Transverse colon (tissue), 4 donors: ENCODE results near the gene TAS1R3. TPM values are rescaled to one million over a fixed set of nuclear protein-coding genes. Genes with fewer than 3 reads are reported as not detected.

Source experiments
- DNase-seq: peaks from one replicate; pipeline ENCODE4 v3.0.0-alpha.2; 2019
- H3K27ac ChIP-seq, 4 donors: fragments of 200-600 bp; sonication (generic); 2 replicates each; pipeline ENCODE4 v1.5.1; 2016 to 2018; ENCODE audit warnings: inconsistent platforms in 4 of 4
- H3K27me3 ChIP-seq: fragments of 200-600 bp; sonication (generic); 2 replicates; pipeline ENCODE4 v1.5.1; 2017; ENCODE audit warnings: inconsistent platforms
- H3K36me3 ChIP-seq, 4 donors: fragments of 200-600 bp; sonication (generic); 2 replicates each; pipeline ENCODE4 v1.5.1; 2017 to 2019; ENCODE audit warnings: inconsistent platforms in 4 of 4
- H3K4me1 ChIP-seq, 4 donors: fragments of 200-600 bp; sonication (generic); 2 replicates each; pipeline ENCODE4 v1.5.1; 2017 to 2020; ENCODE audit warnings: inconsistent platforms in 4 of 4
- H3K4me3 ChIP-seq, 4 donors: fragments of 200-600 bp; sonication (generic); 1 replicate in 1 of 4; 2 replicates in 3 of 4; pipeline versions ENCODE4 v1.5.1 to v1.6.1; 2017 to 2019; ENCODE audit warnings: inconsistent platforms in 4 of 4
- H3K9me3 ChIP-seq, 2 donors: fragments of 200-600 bp; sonication (generic); 2 replicates each; pipeline ENCODE4 v1.5.1; 2017 to 2019; ENCODE audit warnings: inconsistent platforms in 2 of 2
- EP300 ChIP-seq: sonication (generic); formaldehyde crosslinking; IDR thresholded peaks from one replicate; pipeline ENCODE4 v1.6.1; 2017; ENCODE audit warnings: antibody characterized with exemption, low read depth
- POLR2A ChIP-seq: fragments of 450-650 bp; IDR thresholded peaks from one replicate; pipeline ENCODE4 v1.6.1; 2016; ENCODE audit warnings: antibody characterized with exemption, mild to moderate bottlenecking, moderate library complexity
- POLR2AphosphoS5 ChIP-seq, 3 donors: sonication (generic); formaldehyde crosslinking; IDR thresholded peaks; one replicate each; pipeline ENCODE4 v1.6.1; 2016; ENCODE audit warnings: antibody characterized with exemption in 3 of 3
- WGBS, 2 donors: methylation state at CpG; one replicate each; pipeline ENCODE4 v1.1.5; 2018; ENCODE audit warnings: low coverage in 1 of 2; 5-methylcytosine and 5-hydroxymethylcytosine counted together
- in situ Hi-C, 4 donors: fragments of 200-750 bp; cut with MboI; loops; one replicate each; pipeline versions ENCODE4 v1.15.0 to v1.15.1; 2017; ENCODE audit warnings: low sequenced_read_pairs in 3 of 4, low pct_ligation_motif_present in 1 of 4, low pct_unique_long_range_greater_than_20kb in 1 of 4
- intact Hi-C: fragments of 100-400 bp; cut with DNase I; formaldehyde crosslinking; loops from one replicate; pipeline ENCODE4 v1.15.1; 2023; ENCODE audit warnings: low total_unique reads
- total RNA-seq, 4 donors: library from RNA; depleted of rRNA; stranded (reverse); fragments of >200 nt; gene quantifications; one replicate each; pipeline ENCODE4 v1.1.0, GENCODE V29; 2016
- TF ChIP-seq, protein P1 (sequence below), 5 experiments: fragments of 200-600 bp in 3 of 5; fragments of 450-650 bp in 2 of 5; sonication (generic) in 3 of 5; IDR thresholded peaks; 1 replicate in 2 of 5; 2 replicates in 3 of 5; pipeline ENCODE4 v1.5.1; 2016 to 2017; ENCODE audit warnings: antibody characterized with exemption in 5 of 5, inconsistent platforms in 3 of 5, mild to moderate bottlenecking in 2 of 5, moderate library complexity in 1 of 5

The TAS1R3 gene
- total RNA-seq, 4 donors from 2014 or later: 0.40 to 2.0 (median 1.9) TPM; not detected in 1

DNA sequence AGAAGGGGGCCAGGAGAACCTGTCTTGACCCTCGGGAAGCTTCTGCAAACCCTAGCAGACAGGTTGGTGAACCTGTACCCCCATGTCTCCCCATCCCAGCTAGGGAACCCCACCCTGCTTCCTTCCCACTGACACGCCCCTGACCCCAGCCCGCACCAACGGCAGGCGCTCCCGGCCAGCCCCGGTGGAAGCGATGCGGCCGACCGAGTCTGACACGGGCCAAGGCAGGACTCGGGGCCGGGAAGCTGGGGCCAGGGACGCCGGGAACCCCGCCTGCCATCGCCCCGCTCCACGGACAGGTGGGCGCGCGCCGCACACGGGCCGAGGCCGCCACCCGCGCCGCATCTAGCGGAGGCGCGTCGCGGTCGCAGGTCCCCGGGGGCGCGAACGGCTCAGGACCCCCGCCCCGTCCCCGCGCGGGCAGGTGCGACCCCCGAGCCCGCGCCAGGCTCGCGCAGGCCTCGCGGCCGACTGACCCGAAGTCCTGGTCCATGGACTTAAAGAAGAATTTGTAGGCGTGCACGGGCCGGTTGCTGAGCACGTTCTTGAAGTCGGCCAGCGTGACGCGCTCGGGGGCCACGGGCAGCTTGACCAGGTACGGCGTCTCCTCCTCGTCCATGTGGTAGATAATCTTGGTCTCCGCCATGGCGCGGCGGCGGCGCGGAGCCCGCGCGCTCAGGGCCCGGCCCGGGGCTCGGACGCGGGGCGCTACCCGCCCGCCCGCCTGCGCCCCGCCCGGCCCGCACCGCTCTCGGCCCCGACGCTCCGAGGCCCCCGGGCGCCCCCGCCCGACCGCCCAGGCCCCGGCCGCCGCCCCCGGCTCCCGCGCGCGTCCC lies 17.6 kb downstream of the TAS1R3 start:
- H3K4me1 ChIP-seq: peaks cover 38 to 55% (median 44%) of the 10 kb centered on the region in 4 donors
- TF ChIP-seq POLR2AphosphoS5 (IDR thresholded peaks at IDR 0.05): no peak
- no peak for TF ChIP-seq POLR2A
- TF ChIP-seq, protein P1, sequence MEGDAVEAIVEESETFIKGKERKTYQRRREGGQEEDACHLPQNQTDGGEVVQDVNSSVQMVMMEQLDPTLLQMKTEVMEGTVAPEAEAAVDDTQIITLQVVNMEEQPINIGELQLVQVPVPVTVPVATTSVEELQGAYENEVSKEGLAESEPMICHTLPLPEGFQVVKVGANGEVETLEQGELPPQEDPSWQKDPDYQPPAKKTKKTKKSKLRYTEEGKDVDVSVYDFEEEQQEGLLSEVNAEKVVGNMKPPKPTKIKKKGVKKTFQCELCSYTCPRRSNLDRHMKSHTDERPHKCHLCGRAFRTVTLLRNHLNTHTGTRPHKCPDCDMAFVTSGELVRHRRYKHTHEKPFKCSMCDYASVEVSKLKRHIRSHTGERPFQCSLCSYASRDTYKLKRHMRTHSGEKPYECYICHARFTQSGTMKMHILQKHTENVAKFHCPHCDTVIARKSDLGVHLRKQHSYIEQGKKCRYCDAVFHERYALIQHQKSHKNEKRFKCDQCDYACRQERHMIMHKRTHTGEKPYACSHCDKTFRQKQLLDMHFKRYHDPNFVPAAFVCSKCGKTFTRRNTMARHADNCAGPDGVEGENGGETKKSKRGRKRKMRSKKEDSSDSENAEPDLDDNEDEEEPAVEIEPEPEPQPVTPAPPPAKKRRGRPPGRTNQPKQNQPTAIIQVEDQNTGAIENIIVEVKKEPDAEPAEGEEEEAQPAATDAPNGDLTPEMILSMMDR (IDR thresholded peaks at IDR 0.05): no peak
- no peak for TF ChIP-seq EP300
- H3K27ac ChIP-seq: peak overlapping the region; percentile 81 to 91 (median 87)
- DNase-seq: no peak
- intact Hi-C loops: no loop called here
- peaks cover 9% of the 10 kb centered on the region for H3K27me3 ChIP-seq
- no peaks in the 10 kb centered on the region for H3K9me3 ChIP-seq
- in situ Hi-C loops: no loop called here
- H3K4me3 ChIP-seq: peak overlapping the region; percentile 81 to 89 (median 86)
- H3K36me3 ChIP-seq: no peaks in the 10 kb centered on the region
- 1% methylated on average over 88 of the region's 109 CpGs; no CpG with 5 or more reads in 1 of the 2 donors for WGBS, 2 donors

DNA sequence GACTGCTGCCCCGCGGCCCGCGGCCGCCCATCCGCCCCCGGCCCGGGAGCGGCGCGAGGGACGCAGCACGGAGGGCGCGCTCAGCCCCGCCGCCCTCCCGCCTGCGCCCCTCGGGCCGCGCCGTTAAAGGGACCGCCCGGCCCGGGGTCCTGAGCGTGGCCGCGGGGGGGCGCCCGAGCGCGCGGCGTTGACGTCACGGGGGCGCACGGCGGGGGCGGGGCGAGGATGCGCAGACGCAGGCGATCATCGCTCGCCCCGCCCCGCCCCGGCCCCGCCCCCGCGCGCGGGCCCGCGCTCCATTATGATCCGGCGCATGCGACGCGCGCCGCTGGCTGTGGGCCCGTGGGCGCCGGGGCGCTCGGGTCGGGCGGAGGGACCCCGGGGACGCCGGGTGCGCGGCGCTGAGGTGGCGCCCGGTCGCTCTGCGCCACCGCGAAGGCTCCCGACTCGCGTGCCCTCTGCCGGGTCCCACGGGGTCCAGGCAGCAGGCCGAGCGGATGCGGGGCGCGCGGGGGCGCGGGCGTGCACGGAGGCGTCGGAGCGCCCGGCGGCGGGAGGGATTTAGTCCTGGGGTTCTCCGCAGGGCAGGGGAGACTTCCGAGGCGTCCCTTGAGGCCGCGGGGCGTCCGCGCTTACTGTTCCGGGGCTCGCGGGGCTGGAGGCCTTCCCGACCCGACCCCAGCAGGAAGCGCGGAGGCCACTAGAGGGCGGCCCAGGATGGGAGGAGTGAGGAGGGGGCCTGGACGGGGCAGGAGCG lies 18.4 kb downstream of the TAS1R3 start, which contains the start of gene DVL1:
TSS of gene DVL1 (minus strand) at position 163 of the 757 bp plus-strand sequence. CDS start 353 bp downstream, outside the sequence.
- WGBS, 2 donors: 2% methylated on average over 10 of the region's 122 CpGs; no CpG with 5 or more reads in 1 of the 2 donors
- H3K4me1 ChIP-seq: peaks cover 38 to 59% (median 48%) of the 10 kb centered on the region in 4 donors
- TF ChIP-seq POLR2AphosphoS5 (IDR thresholded peaks at IDR 0.05) (peak in 1 of 3 donors; percentile 14), POLR2A (no peak), EP300 (no peak)
- TF ChIP-seq, protein P1 (IDR thresholded peaks at IDR 0.05): peak; percentile 36 to 69 (median 47)

DNA sequence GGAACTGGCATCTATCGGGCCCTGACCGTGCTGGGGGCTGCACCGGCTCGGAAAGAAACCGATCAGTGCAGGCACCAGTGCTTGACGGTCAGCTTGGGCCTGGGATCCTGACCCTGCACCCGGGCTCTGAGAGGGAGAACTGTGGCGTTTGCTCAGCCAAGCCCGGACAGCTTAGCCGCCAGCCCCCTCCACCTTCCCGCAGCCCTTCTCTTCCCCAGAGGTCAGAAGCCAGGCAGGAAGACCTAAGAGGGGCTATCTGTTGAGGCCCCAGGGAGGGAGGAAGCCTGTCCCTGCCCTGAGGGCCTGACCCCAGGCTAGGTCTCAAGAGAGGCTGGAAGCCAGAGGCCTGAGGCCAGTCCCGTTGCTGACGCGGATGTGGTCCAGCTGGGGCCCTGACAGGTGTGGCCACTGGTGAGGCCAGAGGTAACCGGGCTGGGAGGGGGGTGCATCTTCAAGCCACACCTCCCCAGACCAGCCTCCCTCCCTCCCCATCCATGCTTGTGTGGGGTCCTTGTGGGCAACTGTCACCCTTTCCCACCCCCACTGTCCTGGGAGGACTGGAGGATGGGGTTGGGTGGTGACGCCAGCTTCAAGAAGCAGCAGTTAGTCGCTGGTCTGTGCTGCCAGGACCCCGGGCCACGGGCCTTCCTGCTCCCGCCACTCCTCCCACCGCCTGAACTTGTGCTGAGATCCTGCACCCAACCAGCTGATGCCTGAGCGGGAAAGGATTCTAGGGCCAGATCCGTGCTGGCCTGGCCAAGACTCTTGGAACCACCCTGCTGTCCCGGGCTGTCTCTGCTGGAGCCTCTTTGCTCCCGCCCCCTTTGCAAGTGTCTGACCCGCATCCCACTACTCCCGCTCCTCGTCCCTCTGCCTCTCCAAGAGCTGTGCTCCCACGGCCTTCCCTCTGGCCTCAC lies 20.7 kb downstream of the TAS1R3 start:
- DNase-seq: no peak
- WGBS, 2 donors: 40 to 69% methylated on average over 1 to 24 of the region's 29 CpGs
- in situ Hi-C loops: no loop called here
- H3K27ac ChIP-seq: peak overlapping the region; percentile 10 to 68 (median 32)
- H3K4me1 ChIP-seq: peaks cover 34 to 59% (median 47%) of the 10 kb centered on the region in 4 donors
- H3K27me3 ChIP-seq: peaks cover 36% of the 10 kb centered on the region
- TF ChIP-seq EP300 (no peak), POLR2AphosphoS5 (IDR thresholded peaks at IDR 0.05) (no peak), POLR2A (no peak)
- TF ChIP-seq, protein P1 (IDR thresholded peaks at IDR 0.05): no peak
- intact Hi-C loops: no loop called here
- no peak overlapping the region for H3K4me3 ChIP-seq
- H3K36me3 ChIP-seq: no peaks in the 10 kb centered on the region
- no peaks in the 10 kb centered on the region for H3K9me3 ChIP-seq

More for the DNA sequence above, 18.4 kb downstream of the TAS1R3 start, which contains the start of gene DVL1:
- in situ Hi-C loops: no loop called here
- peak within 1 kb of the TSS; percentile 88 to 96 (median 92) for H3K27ac ChIP-seq
- peaks cover 17% of the 10 kb centered on the region for H3K27me3 ChIP-seq
- intact Hi-C loops: no loop called here
- DNase-seq: peak; percentile 70
- H3K4me3 ChIP-seq: peak within 1 kb of the TSS; percentile 85 to 89 (median 88)
- H3K9me3 ChIP-seq: no peaks in the 10 kb centered on the region
- H3K36me3 ChIP-seq: no peaks in the 10 kb centered on the region
